DND-41 (cell line): ENCODE data around the gene SLX4.

Experiments
- ATAC-seq: fragments of 200-7000 bp; cut with Tn5 transposase; 3 replicates; pipeline ENCODE4 v1.9.1; 2021; ENCODE audit warnings: low read depth; ENCODE audit not compliant: insufficient read depth
- DNase-seq: peaks from one replicate; pipeline ENCODE4 v3.0.0-alpha.2; 2020
- H2AFZ ChIP-seq: 2 replicates; pipeline ENCODE4 v1.6.0; 2012; ENCODE audit warnings: low read depth, low read length
- H3K27ac ChIP-seq: 2 replicates; pipeline ENCODE4 v1.5.1; 2012; ENCODE audit warnings: low read length, inconsistent platforms
- H3K27me3 ChIP-seq: fragments of 200-600 bp; sonication (generic); 2 replicates; pipeline ENCODE4 v1.6.0; 2012; ENCODE audit warnings: low read length, mild to moderate bottlenecking, inconsistent platforms; ENCODE audit not compliant: insufficient read depth, poor library complexity
- H3K36me3 ChIP-seq: 2 replicates; pipeline ENCODE4 v1.5.1; 2012; ENCODE audit warnings: low read length, inconsistent platforms; ENCODE audit not compliant: insufficient read depth
- H3K4me1 ChIP-seq: 2 replicates; pipeline ENCODE4 v1.5.1; 2012; ENCODE audit warnings: mild to moderate bottlenecking, low read length; ENCODE audit not compliant: insufficient read depth
- H3K4me2 ChIP-seq: 2 replicates; pipeline ENCODE4 v1.6.0; 2012; ENCODE audit warnings: mild to moderate bottlenecking, moderate library complexity, low read length, inconsistent platforms; ENCODE audit not compliant: insufficient read depth
- H3K4me3 ChIP-seq, 2 experiments: fragments of 200-600 bp in 1 of 2; shearing (Covaris generic) in 1 of 2; 2 replicates each; pipeline ENCODE4 v1.5.1; 2012 to 2016; ENCODE audit warnings: inconsistent platforms in 2 of 2, low read length in 2 of 2, mild to moderate bottlenecking in 2 of 2, low read depth in 1 of 2, moderate library complexity in 1 of 2
- H3K79me2 ChIP-seq: 2 replicates; pipeline ENCODE4 v1.6.0; 2012; ENCODE audit warnings: low read length, inconsistent platforms; ENCODE audit not compliant: insufficient read depth
- H3K9ac ChIP-seq: 2 replicates; pipeline ENCODE4 v1.6.0; 2012; ENCODE audit warnings: low read depth, mild to moderate bottlenecking, inconsistent platforms, low read length, moderate library complexity
- H3K9me3 ChIP-seq: 2 replicates; pipeline ENCODE4 v1.5.1; 2012; ENCODE audit warnings: low read length, moderate library complexity, mild to moderate bottlenecking, inconsistent platforms; ENCODE audit not compliant: insufficient read depth, severe bottlenecking
- H4K20me1 ChIP-seq: 2 replicates; pipeline ENCODE4 v1.6.0; 2012; ENCODE audit warnings: low read length; ENCODE audit not compliant: insufficient read depth
- EZH2 ChIP-seq: IDR thresholded peaks from 3 replicates; pipeline ENCODE4 v1.6.1; 2012; ENCODE audit warnings: borderline replicate concordance, low read depth, mild to moderate bottlenecking, moderate library complexity, low read length, inconsistent platforms; ENCODE audit not compliant: severe bottlenecking
- TF ChIP-seq, protein P1 (sequence below): IDR thresholded peaks from 2 replicates; pipeline ENCODE4 v1.5.1; 2012; ENCODE audit warnings: borderline replicate concordance, low read length, moderate library complexity, mild to moderate bottlenecking; ENCODE audit not compliant: poor library complexity, severe bottlenecking; ENCODE audit errors: extremely low read depth

Gene SLX4

DNA sequence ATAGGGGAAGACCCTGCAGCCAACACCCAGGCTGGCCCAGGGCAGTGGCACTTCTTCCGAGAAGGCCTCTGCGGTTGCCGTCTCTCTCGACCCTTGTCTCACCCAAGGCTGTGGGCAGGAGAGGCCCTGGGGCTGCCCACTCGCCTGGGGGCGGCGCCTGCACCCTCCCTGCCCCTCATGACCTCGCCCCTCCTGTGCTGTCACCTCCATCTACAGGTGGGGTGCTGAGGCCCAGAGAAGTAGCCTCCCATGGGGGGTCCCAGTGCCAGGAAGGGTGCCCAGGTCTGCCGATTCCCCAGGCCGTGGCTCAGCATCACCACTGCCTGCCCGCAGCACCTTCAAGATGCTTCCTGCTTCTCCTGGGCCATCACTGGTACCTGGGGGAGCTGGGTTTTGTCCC lies 35.2 kb downstream of the SLX4 start:
- DNase-seq (no peak), ATAC-seq (no peak)
- Histone ChIP-seq H3K27me3 (no peaks in the 10 kb centered on the region), H4K20me1 (peaks cover 5% of the 10 kb centered on the region), H3K9me3 (no peaks in the 10 kb centered on the region), H3K4me1 (peaks cover 52% of the 10 kb centered on the region), H3K9ac (peak overlapping the region; percentile 86), H3K27ac (peak overlapping the region; percentile 96), H3K79me2 (peaks cover 27% of the 10 kb centered on the region), H2AFZ (no peak overlapping the region), H3K4me3 (peak overlapping the region; percentile 64 to 87; a peak in 3 of 4 replicates), H3K36me3 (peaks cover 11% of the 10 kb centered on the region), H3K4me2 (peak overlapping the region; percentile 96)
- no peak for TF ChIP-seq EZH2
- TF ChIP-seq, protein P1, sequence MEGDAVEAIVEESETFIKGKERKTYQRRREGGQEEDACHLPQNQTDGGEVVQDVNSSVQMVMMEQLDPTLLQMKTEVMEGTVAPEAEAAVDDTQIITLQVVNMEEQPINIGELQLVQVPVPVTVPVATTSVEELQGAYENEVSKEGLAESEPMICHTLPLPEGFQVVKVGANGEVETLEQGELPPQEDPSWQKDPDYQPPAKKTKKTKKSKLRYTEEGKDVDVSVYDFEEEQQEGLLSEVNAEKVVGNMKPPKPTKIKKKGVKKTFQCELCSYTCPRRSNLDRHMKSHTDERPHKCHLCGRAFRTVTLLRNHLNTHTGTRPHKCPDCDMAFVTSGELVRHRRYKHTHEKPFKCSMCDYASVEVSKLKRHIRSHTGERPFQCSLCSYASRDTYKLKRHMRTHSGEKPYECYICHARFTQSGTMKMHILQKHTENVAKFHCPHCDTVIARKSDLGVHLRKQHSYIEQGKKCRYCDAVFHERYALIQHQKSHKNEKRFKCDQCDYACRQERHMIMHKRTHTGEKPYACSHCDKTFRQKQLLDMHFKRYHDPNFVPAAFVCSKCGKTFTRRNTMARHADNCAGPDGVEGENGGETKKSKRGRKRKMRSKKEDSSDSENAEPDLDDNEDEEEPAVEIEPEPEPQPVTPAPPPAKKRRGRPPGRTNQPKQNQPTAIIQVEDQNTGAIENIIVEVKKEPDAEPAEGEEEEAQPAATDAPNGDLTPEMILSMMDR, result no peak

DNA sequence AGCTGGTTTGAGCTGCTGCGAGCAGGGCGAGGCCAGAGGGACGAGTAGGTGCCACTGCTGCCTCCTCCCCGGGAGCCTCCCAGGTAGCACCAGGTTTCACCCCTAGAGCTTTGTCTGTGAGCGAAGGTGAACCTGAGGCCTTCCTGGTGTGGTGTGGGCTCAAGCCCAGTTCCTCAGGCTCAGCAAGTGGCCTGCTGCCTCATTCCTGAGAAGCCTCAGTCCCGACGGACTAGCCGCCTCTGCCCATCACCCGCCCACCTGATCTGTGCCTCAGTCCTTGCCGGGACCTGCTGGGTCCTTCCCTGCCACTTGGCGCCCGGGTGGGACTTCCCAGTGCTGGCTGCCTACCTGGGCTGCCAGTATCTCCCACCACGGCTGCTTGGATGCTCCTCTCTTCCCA lies 35.9 kb downstream of the SLX4 start:
- Histone ChIP-seq H3K27me3 (no peaks in the 10 kb centered on the region), H2AFZ (no peak overlapping the region), H3K9me3 (peaks cover 7% of the 10 kb centered on the region), H3K4me1 (peaks cover 52% of the 10 kb centered on the region), H3K9ac (peak overlapping the region; percentile 86), H3K27ac (peak overlapping the region; percentile 41; the same call in 1 of the 2 replicates), H3K4me2 (peak overlapping the region; percentile 96), H3K36me3 (peaks cover 14% of the 10 kb centered on the region), H4K20me1 (peaks cover 5% of the 10 kb centered on the region), H3K4me3 (peak overlapping the region in 1 of 2 experiments; percentile 87; a peak in 1 of 4 replicates), H3K79me2 (peaks cover 31% of the 10 kb centered on the region)
- ATAC-seq (no peak), DNase-seq (no peak)
- TF ChIP-seq, protein P1, result no peak
- no peak for TF ChIP-seq EZH2

- TF ChIP-seq, protein P1, result no peak
- TF ChIP-seq EZH2, result no peak
- Histone ChIP-seq H3K36me3 (peaks cover 17% of the 10 kb centered on the region), H2AFZ (no peak overlapping the region), H3K4me2 (no peak overlapping the region), H3K79me2 (peaks cover 34% of the 10 kb centered on the region), H3K9me3 (peaks cover 10% of the 10 kb centered on the region), H3K4me1 (peaks cover 44% of the 10 kb centered on the region), H3K9ac (no peak overlapping the region), H4K20me1 (peaks cover 3% of the 10 kb centered on the region), H3K27ac (no peak overlapping the region), H3K27me3 (no peaks in the 10 kb centered on the region), H3K4me3 (no peak overlapping the region)
- no peak for ATAC-seq
- no peak for DNase-seq
Observed at GRCh38 chr16:3574195-3574594, 37.2 kb downstream of the SLX4 start.
